ENCODE results near the gene SDR42E2. TPM values are rescaled to one million over a fixed set of nuclear protein-coding genes. Genes with fewer than 3 reads are reported as not detected.

Gene SDR42E2
- total RNA-seq, 1 experiment from 2014 or later: 0.05 TPM

- H3K4me1 ChIP-seq (ENCODE audit: control insufficient read depth, insufficient read depth, low read length): no peaks in the 10 kb centered on the region
- H3K27me3 ChIP-seq (ENCODE audit: control insufficient read depth, insufficient read depth, low read length): no peaks in the 10 kb centered on the region
- H3K27ac ChIP-seq (ENCODE audit: low read length): no peak overlapping the region
- no TSS peak for BruUV-seq (replicated peaks)
- H3K4me3 ChIP-seq (ENCODE audit: low read depth in 2 of 2, low read length in 2 of 2): no peak overlapping the region
- ChIA-PET POLR2A (no interaction called here), CTCF (interaction anchor here (0.7 kb wide), 1 partner anchor 33 kb away, joined by 4 read pairs; the partner anchor contains the start of gene EEF2K)
- H3K36me3 ChIP-seq (ENCODE audit: control insufficient read depth, insufficient read depth, low read length): no peaks in the 10 kb centered on the region
- TF ChIP-seq SIN3A (IDR thresholded peaks at IDR 0.05; ENCODE audit: borderline replicate concordance, insufficient read depth, low read depth, low read length) (no peak), TCF7L2 (IDR thresholded peaks at IDR 0.05; ENCODE audit: low read depth, low read length) (no peak), POLR2AphosphoS5 (IDR thresholded peaks at IDR 0.05; ENCODE audit: low read depth, low read length) (no peak)
- TF ChIP-seq, protein P1, sequence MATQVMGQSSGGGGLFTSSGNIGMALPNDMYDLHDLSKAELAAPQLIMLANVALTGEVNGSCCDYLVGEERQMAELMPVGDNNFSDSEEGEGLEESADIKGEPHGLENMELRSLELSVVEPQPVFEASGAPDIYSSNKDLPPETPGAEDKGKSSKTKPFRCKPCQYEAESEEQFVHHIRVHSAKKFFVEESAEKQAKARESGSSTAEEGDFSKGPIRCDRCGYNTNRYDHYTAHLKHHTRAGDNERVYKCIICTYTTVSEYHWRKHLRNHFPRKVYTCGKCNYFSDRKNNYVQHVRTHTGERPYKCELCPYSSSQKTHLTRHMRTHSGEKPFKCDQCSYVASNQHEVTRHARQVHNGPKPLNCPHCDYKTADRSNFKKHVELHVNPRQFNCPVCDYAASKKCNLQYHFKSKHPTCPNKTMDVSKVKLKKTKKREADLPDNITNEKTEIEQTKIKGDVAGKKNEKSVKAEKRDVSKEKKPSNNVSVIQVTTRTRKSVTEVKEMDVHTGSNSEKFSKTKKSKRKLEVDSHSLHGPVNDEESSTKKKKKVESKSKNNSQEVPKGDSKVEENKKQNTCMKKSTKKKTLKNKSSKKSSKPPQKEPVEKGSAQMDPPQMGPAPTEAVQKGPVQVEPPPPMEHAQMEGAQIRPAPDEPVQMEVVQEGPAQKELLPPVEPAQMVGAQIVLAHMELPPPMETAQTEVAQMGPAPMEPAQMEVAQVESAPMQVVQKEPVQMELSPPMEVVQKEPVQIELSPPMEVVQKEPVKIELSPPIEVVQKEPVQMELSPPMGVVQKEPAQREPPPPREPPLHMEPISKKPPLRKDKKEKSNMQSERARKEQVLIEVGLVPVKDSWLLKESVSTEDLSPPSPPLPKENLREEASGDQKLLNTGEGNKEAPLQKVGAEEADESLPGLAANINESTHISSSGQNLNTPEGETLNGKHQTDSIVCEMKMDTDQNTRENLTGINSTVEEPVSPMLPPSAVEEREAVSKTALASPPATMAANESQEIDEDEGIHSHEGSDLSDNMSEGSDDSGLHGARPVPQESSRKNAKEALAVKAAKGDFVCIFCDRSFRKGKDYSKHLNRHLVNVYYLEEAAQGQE (IDR thresholded peaks at IDR 0.05; ENCODE audit: insufficient read depth in 1 of 2, low read depth in 2 of 2, low read length in 1 of 2): no peak
- TF ChIP-seq, protein P2, sequence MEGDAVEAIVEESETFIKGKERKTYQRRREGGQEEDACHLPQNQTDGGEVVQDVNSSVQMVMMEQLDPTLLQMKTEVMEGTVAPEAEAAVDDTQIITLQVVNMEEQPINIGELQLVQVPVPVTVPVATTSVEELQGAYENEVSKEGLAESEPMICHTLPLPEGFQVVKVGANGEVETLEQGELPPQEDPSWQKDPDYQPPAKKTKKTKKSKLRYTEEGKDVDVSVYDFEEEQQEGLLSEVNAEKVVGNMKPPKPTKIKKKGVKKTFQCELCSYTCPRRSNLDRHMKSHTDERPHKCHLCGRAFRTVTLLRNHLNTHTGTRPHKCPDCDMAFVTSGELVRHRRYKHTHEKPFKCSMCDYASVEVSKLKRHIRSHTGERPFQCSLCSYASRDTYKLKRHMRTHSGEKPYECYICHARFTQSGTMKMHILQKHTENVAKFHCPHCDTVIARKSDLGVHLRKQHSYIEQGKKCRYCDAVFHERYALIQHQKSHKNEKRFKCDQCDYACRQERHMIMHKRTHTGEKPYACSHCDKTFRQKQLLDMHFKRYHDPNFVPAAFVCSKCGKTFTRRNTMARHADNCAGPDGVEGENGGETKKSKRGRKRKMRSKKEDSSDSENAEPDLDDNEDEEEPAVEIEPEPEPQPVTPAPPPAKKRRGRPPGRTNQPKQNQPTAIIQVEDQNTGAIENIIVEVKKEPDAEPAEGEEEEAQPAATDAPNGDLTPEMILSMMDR (IDR thresholded peaks at IDR 0.05): no peak
- intact Hi-C loops (cut with micrococcal nuclease; ENCODE audit: unreplicated experiment) (no loop called here), in situ Hi-C loops (cut with HindIII; ENCODE audit: low pct_unique_long_range_greater_than_20kb, low sequenced_read_pairs) (no loop called here)
- ATAC-seq (no peak), DNase-seq (ENCODE audit: low read depth, low spot score) (no peak)
- H3K9me3 ChIP-seq (ENCODE audit: control insufficient read depth, insufficient read depth, low read depth, low read length): no peaks in the 10 kb centered on the region
These were observed 77.0 kb downstream of the SDR42E2 start for GRCh38 chr16:22239131-22239805.

DNA sequence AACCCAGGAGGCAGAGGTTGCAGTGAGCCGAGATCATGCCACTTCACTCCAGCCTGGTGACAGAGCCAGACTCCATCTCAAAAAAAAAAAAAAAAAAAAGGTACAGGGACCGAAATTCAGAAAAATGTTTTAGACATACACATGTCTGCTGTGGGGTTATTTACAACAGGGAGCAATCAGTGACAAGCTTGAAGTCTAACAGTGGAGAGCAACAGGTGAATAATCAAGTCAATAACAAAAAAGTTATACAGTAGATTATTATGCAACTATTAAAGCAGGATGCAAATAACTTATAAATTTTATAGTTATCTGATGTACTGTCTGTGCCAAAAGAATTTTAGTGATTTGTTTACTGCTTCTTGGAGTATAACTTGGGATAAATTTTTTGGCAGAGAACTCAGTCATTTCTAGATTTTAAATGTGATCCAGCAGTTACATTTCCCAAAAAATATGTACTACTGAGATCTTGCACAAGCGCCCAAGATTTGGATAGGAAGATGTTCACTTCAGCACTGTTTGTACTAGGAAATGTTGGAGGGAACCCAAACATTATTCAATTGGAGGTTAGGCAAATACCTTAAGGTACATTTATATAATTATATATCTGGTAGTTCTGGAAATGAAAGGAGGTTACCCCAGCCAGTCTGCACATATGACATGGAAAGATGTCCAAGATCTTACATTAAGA, 77.9 kb downstream of the SDR42E2 start:
- DNase-seq (ENCODE audit: low read depth, low spot score) (no peak), ATAC-seq (no peak)
- TF ChIP-seq SIN3A (IDR thresholded peaks at IDR 0.05; ENCODE audit: borderline replicate concordance, insufficient read depth, low read depth, low read length): no peak
- TF ChIP-seq, protein P1 (IDR thresholded peaks at IDR 0.05; ENCODE audit: insufficient read depth in 1 of 2, low read depth in 2 of 2, low read length in 1 of 2): no peak
- TF ChIP-seq POLR2AphosphoS5 (IDR thresholded peaks at IDR 0.05; ENCODE audit: low read depth, low read length): no peak
- TF ChIP-seq, protein P2 (IDR thresholded peaks at IDR 0.05): no peak
- TF ChIP-seq TCF7L2 (IDR thresholded peaks at IDR 0.05; ENCODE audit: low read depth, low read length): no peak
- H3K4me1 ChIP-seq (ENCODE audit: control insufficient read depth, insufficient read depth, low read length): no peaks in the 10 kb centered on the region
- H3K9me3 ChIP-seq (ENCODE audit: control insufficient read depth, insufficient read depth, low read depth, low read length): no peaks in the 10 kb centered on the region
- in situ Hi-C loops (cut with HindIII; ENCODE audit: low pct_unique_long_range_greater_than_20kb, low sequenced_read_pairs) (no loop called here), intact Hi-C loops (cut with micrococcal nuclease; ENCODE audit: unreplicated experiment) (no loop called here)
- H3K36me3 ChIP-seq (ENCODE audit: control insufficient read depth, insufficient read depth, low read length): no peaks in the 10 kb centered on the region
- ChIA-PET CTCF (no interaction called here), POLR2A (interaction anchor here (0.7 kb wide), 1 partner anchor 48 kb away, joined by 14 read pairs; no protein-coding TSS in a partner anchor)
- no peak overlapping the region for H3K27ac ChIP-seq (ENCODE audit: low read length)
- no TSS peak for BruUV-seq (replicated peaks)
- H3K4me3 ChIP-seq (ENCODE audit: low read depth in 2 of 2, low read length in 2 of 2): no peak overlapping the region
- H3K27me3 ChIP-seq (ENCODE audit: control insufficient read depth, insufficient read depth, low read length): no peaks in the 10 kb centered on the region
